HUES48 (cell line): ENCODE results near the gene TEKT1.
"Not testable (repeated sequence)": the region's sequence is repeated elsewhere in the genome, so short reads cannot be mapped to it uniquely, and the experiment has no call there.

Experiments used
- H3K27ac ChIP-seq: one replicate; pipeline ENCODE4 v1.7.0; 2013; ENCODE audit warnings: low read depth, low read length, inconsistent platforms
- H3K27me3 ChIP-seq: 2 replicates; pipeline ENCODE4 v1.6.1; 2013; ENCODE audit warnings: mild to moderate bottlenecking, low read length; ENCODE audit not compliant: control insufficient read depth, insufficient read depth
- H3K36me3 ChIP-seq: 2 replicates; pipeline ENCODE4 v1.6.1; 2013; ENCODE audit warnings: low read length; ENCODE audit not compliant: control insufficient read depth, insufficient read depth
- H3K4me1 ChIP-seq: 2 replicates; pipeline ENCODE4 v1.6.1; 2013; ENCODE audit warnings: mild to moderate bottlenecking, low read length; ENCODE audit not compliant: control insufficient read depth, insufficient read depth
- H3K4me3 ChIP-seq: 2 replicates; pipeline ENCODE4 v1.5.1; 2013; ENCODE audit warnings: mild to moderate bottlenecking, low read depth, low read length
- H3K9ac ChIP-seq: 2 replicates; pipeline ENCODE4 v1.6.1; 2013; ENCODE audit warnings: mild to moderate bottlenecking, low read depth, low read length, moderate library complexity
- H3K9me3 ChIP-seq: 2 replicates; pipeline ENCODE4 v1.6.1; 2013; ENCODE audit warnings: low read length; ENCODE audit not compliant: control insufficient read depth, insufficient read depth

Gene TEKT1

GRCh38 chr17:6856051-6856450 is 24.5 kb upstream of the TEKT1 start:
- H3K27ac ChIP-seq: no peak overlapping the region
- no peaks in the 10 kb centered on the region; the same call in 1 of the 2 replicates for H3K27me3 ChIP-seq
- H3K4me1 ChIP-seq: no peaks in the 10 kb centered on the region
- H3K4me3 ChIP-seq: no peak overlapping the region
- H3K36me3 ChIP-seq: no peaks in the 10 kb centered on the region
- H3K9me3 ChIP-seq: no peaks in the 10 kb centered on the region
- no peak overlapping the region; the same call in 1 of the 2 replicates for H3K9ac ChIP-seq

GRCh38 chr17:6853764-6854442 is 22.4 kb upstream of the TEKT1 start:
- Histone ChIP-seq H3K4me1 (no peaks in the 10 kb centered on the region), H3K9me3 (no peaks in the 10 kb centered on the region), H3K27me3 (no peaks in the 10 kb centered on the region; the same call in 1 of the 2 replicates), H3K9ac (peak overlapping the region; percentile 76), H3K4me3 (peak overlapping the region; percentile 70), H3K36me3 (no peaks in the 10 kb centered on the region), H3K27ac (peak overlapping the region; percentile 76)

GRCh38 chr17:6848545-6849179 is 17.1 kb upstream of the TEKT1 start:
- H3K27ac ChIP-seq, H3K27me3 ChIP-seq, H3K9me3 ChIP-seq, H3K4me1 ChIP-seq, H3K4me3 ChIP-seq, H3K9ac ChIP-seq, H3K36me3 ChIP-seq: not testable (repeated sequence)

- not testable (repeated sequence) for H3K27me3 ChIP-seq, H3K4me3 ChIP-seq, H3K9me3 ChIP-seq, H3K9ac ChIP-seq, H3K36me3 ChIP-seq, H3K4me1 ChIP-seq, H3K27ac ChIP-seq
Observed at GRCh38 chr17:6846138-6846537, 14.6 kb upstream of the TEKT1 start.

- not testable (repeated sequence) for H3K9me3 ChIP-seq, H3K27me3 ChIP-seq, H3K36me3 ChIP-seq, H3K4me3 ChIP-seq, H3K9ac ChIP-seq, H3K27ac ChIP-seq, H3K4me1 ChIP-seq
Observed at GRCh38 chr17:6844406-6844805, 12.9 kb upstream of the TEKT1 start.

- Histone ChIP-seq H3K9ac (no peak overlapping the region), H3K36me3 (no peaks in the 10 kb centered on the region), H3K4me1 (no peaks in the 10 kb centered on the region), H3K4me3 (no peak overlapping the region), H3K9me3 (no peaks in the 10 kb centered on the region), H3K27me3 (peaks cover 4% of the 10 kb centered on the region), H3K27ac (no peak overlapping the region)
Observed at GRCh38 chr17:6843241-6843880, 11.8 kb upstream of the TEKT1 start.

- not testable (repeated sequence) for H3K4me3 ChIP-seq, H3K27ac ChIP-seq, H3K36me3 ChIP-seq, H3K9ac ChIP-seq, H3K4me1 ChIP-seq, H3K9me3 ChIP-seq
- peaks cover 10% of the 10 kb centered on the region for H3K27me3 ChIP-seq
Observed at GRCh38 chr17:6841769-6842168, 10.2 kb upstream of the TEKT1 start.

- Histone ChIP-seq H3K9me3 (no peaks in the 10 kb centered on the region), H3K36me3 (no peaks in the 10 kb centered on the region), H3K4me1 (no peaks in the 10 kb centered on the region), H3K9ac (no peak overlapping the region), H3K27ac (no peak overlapping the region), H3K4me3 (no peak overlapping the region), H3K27me3 (peaks cover 35% of the 10 kb centered on the region)
Observed at GRCh38 chr17:6830383-6830986, 1.0 kb downstream of the TEKT1 start.

- no peak overlapping the region for H3K9ac ChIP-seq
- H3K36me3 ChIP-seq: no peaks in the 10 kb centered on the region
- H3K4me1 ChIP-seq: no peaks in the 10 kb centered on the region
- H3K27me3 ChIP-seq: no peaks in the 10 kb centered on the region
- H3K9me3 ChIP-seq: no peaks in the 10 kb centered on the region; the same call in 1 of the 2 replicates
- no peak overlapping the region for H3K27ac ChIP-seq
- H3K4me3 ChIP-seq: no peak overlapping the region
Observed at GRCh38 chr17:6823011-6823442, 8.5 kb downstream of the TEKT1 start.

- Histone ChIP-seq H3K27me3 (no peaks in the 10 kb centered on the region; the same call in 1 of the 2 replicates), H3K4me1 (no peaks in the 10 kb centered on the region), H3K9me3 (no peaks in the 10 kb centered on the region), H3K4me3 (no peak overlapping the region), H3K36me3 (no peaks in the 10 kb centered on the region), H3K9ac (no peak overlapping the region), H3K27ac (no peak overlapping the region)
Observed at GRCh38 chr17:6818938-6819337, 12.6 kb downstream of the TEKT1 start.

GRCh38 chr17:6816368-6816767 is 15.2 kb downstream of the TEKT1 start:
- H3K4me1 ChIP-seq, H3K4me3 ChIP-seq, H3K27me3 ChIP-seq, H3K9ac ChIP-seq, H3K9me3 ChIP-seq, H3K36me3 ChIP-seq, H3K27ac ChIP-seq: not testable (repeated sequence)
